ENCODE measurements around the gene DENND4C. TPM values are rescaled to one million over a fixed set of nuclear protein-coding genes. Genes with fewer than 3 reads are reported as not detected.
"Not testable (repeated sequence)": the region's sequence is repeated elsewhere in the genome, so short reads cannot be mapped to it uniquely, and the experiment has no call there.

Gene DENND4C
- total RNA-seq, 2 experiments from 2014 or later = 18.8 to 28.6 TPM

DNA sequence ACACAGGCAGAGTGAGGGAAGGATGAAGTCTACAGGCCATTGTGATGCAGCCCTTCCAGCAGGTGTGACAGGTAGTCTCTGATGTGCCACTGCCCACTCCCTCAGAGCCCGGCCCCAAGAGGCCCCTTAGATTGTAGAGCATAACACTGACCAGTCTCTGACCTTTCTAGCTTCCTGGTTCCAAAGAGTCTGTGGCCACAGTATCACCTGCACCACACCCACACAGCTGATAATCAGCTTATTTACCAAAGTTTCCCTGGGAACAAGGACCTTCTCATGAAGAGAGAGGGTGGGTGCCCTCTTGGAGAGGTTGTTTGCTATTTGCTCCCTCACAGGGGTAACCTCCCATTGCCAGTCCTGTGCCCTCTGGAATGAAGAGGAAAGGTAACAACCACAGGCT lies 167.4 kb downstream of the DENND4C start:
- no peaks in the 10 kb centered on the region for H3K36me3 ChIP-seq (ENCODE audit: insufficient read depth, low read length)
- no peak overlapping the region for H3K4me2 ChIP-seq (ENCODE audit: low read length)
- H3K9me3 ChIP-seq (ENCODE audit: low read length) = 0 out of 2 replicates have a peak, but pooled peaks cover 3% of the 10 kb centered on the region
- no peak overlapping the region for H2AFZ ChIP-seq (ENCODE audit: low read length)
- H3K4me3 ChIP-seq (ENCODE audit: low read depth, low read length, poor library complexity, severe bottlenecking) = no peak overlapping the region
- no peak for TF ChIP-seq EZH2phosphoT487 (IDR thresholded peaks at IDR 0.05; ENCODE audit: borderline replicate concordance, low read depth, low read length)
- TF ChIP-seq, protein P1, sequence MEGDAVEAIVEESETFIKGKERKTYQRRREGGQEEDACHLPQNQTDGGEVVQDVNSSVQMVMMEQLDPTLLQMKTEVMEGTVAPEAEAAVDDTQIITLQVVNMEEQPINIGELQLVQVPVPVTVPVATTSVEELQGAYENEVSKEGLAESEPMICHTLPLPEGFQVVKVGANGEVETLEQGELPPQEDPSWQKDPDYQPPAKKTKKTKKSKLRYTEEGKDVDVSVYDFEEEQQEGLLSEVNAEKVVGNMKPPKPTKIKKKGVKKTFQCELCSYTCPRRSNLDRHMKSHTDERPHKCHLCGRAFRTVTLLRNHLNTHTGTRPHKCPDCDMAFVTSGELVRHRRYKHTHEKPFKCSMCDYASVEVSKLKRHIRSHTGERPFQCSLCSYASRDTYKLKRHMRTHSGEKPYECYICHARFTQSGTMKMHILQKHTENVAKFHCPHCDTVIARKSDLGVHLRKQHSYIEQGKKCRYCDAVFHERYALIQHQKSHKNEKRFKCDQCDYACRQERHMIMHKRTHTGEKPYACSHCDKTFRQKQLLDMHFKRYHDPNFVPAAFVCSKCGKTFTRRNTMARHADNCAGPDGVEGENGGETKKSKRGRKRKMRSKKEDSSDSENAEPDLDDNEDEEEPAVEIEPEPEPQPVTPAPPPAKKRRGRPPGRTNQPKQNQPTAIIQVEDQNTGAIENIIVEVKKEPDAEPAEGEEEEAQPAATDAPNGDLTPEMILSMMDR (conservative IDR thresholded peaks at IDR 0.05; ENCODE audit: low read length) = no peak
- no peak overlapping the region for H3K27ac ChIP-seq (ENCODE audit: low read depth, low read length, poor library complexity, severe bottlenecking)
- ChIA-PET CTCF (ENCODE audit: unreplicated experiment) (no interaction called here), POLR2A (no interaction called here)
- intact Hi-C loops (cut with micrococcal nuclease; ENCODE audit: unreplicated experiment) = no loop called here
- no peaks in the 10 kb centered on the region for H3K79me2 ChIP-seq (ENCODE audit: insufficient read depth, low read depth, low read length)
- no peaks in the 10 kb centered on the region for H3K4me1 ChIP-seq (ENCODE audit: insufficient read depth, low read length, poor library complexity, severe bottlenecking)
- BruUV-seq (replicated peaks) = no TSS peak
- no peak for DNase-seq (ENCODE audit: low spot score)
- no peaks in the 10 kb centered on the region for H4K20me1 ChIP-seq (ENCODE audit: insufficient read depth, low read length)
- no peaks in the 10 kb centered on the region for H3K9me2 ChIP-seq (ENCODE audit: insufficient read depth, low read length)

DNA sequence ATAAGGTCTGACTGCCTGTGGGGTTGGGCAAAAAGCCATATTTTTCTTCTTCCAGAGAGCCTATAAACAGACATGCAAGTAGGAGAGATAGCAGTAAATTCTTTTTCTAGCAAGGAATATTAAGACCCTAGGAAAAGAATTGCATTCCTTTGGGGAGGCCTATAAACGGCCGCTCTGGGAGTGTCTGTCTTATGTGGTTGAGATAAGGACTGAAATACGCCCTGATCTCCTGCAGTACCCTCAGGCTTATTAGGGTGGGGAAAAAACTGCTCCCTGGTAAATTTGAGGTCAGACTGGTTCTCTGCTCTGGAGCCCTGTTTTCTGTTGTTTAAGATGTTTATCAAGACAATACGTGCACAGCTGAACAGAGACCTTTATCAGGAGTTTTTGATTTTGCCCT lies 172.7 kb downstream of the DENND4C start:
- H3K79me2 ChIP-seq (ENCODE audit: insufficient read depth, low read depth, low read length); BruUV-seq (replicated peaks); DNase-seq (ENCODE audit: low spot score); H3K9me2 ChIP-seq (ENCODE audit: insufficient read depth, low read length); intact Hi-C loops (cut with micrococcal nuclease; ENCODE audit: unreplicated experiment); H3K36me3 ChIP-seq (ENCODE audit: insufficient read depth, low read length); H2AFZ ChIP-seq (ENCODE audit: low read length); H3K4me3 ChIP-seq (ENCODE audit: low read depth, low read length, poor library complexity, severe bottlenecking); H3K27ac ChIP-seq (ENCODE audit: low read depth, low read length, poor library complexity, severe bottlenecking); H3K4me1 ChIP-seq (ENCODE audit: insufficient read depth, low read length, poor library complexity, severe bottlenecking); H3K9me3 ChIP-seq (ENCODE audit: low read length); H4K20me1 ChIP-seq (ENCODE audit: insufficient read depth, low read length); CTCF ChIA-PET (ENCODE audit: unreplicated experiment); H3K4me2 ChIP-seq (ENCODE audit: low read length); POLR2A ChIA-PET: not testable (repeated sequence)

DNA sequence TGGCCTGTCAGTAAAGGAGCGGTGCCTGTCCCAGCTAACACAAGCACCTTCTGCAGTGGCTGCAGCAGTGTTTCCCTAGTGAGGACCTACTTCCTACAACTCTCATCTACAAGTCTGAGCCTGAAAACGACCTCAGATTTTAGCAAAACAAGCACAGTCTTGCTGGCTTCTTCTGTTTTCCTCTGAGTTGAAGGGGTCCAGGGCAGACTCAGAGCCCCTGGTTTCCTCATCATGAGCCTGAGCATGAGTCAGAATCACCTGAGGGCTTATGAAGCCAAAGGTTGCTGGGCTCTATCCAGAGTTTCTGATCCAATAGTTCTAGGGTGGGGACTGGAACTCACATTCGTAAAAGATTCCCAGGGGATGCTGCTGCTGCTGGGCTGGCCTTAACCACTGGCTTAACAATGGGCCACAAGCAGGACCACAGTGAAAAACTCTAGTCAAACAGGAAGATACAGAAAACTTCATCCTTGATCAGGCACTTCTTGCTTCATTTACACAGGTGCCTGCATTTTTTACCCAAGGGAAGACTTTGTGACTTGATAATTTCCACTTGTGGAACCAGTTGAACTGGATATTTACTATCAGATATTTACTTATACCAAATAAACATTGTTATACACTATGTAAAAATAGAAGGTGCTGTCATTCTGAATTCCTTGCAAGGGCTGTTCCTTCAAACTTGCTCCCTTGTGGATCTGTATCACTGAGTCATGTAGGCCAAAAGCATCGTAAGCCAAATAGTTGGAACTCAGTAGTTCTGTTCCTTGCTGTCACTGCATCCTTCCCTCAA lies 174.0 kb downstream of the DENND4C start:
- H4K20me1 ChIP-seq (ENCODE audit: insufficient read depth, low read length) = no peaks in the 10 kb centered on the region
- ChIA-PET CTCF (ENCODE audit: unreplicated experiment) (interaction anchor here (0.5 kb wide), 1 partner anchor 380 kb away, joined by 4 read pairs; no protein-coding TSS in a partner anchor), POLR2A (interaction anchor here (0.6 kb wide), 1 partner anchor 22 kb away, joined by 8 read pairs; no protein-coding TSS in a partner anchor)
- H3K79me2 ChIP-seq (ENCODE audit: insufficient read depth, low read depth, low read length) = no peaks in the 10 kb centered on the region
- 0 out of 2 replicates have a peak, but pooled peaks cover 3% of the 10 kb centered on the region for H3K9me3 ChIP-seq (ENCODE audit: low read length)
- H3K4me2 ChIP-seq (ENCODE audit: low read length) = no peak overlapping the region
- intact Hi-C loops (cut with micrococcal nuclease; ENCODE audit: unreplicated experiment) = no loop called here
- no peak overlapping the region for H3K27ac ChIP-seq (ENCODE audit: low read depth, low read length, poor library complexity, severe bottlenecking)
- H3K9me2 ChIP-seq (ENCODE audit: insufficient read depth, low read length) = no peaks in the 10 kb centered on the region
- H3K4me3 ChIP-seq (ENCODE audit: low read depth, low read length, poor library complexity, severe bottlenecking) = no peak overlapping the region
- H2AFZ ChIP-seq (ENCODE audit: low read length) = no peak overlapping the region
- TF ChIP-seq, protein P1 (conservative IDR thresholded peaks at IDR 0.05; ENCODE audit: low read length) = no peak
- TF ChIP-seq EZH2phosphoT487 (IDR thresholded peaks at IDR 0.05; ENCODE audit: borderline replicate concordance, low read depth, low read length) = no peak
- H3K4me1 ChIP-seq (ENCODE audit: insufficient read depth, low read length, poor library complexity, severe bottlenecking) = peaks cover 3% of the 10 kb centered on the region
- BruUV-seq (replicated peaks) = no TSS peak
- H3K36me3 ChIP-seq (ENCODE audit: insufficient read depth, low read length) = no peaks in the 10 kb centered on the region
- no peak for DNase-seq (ENCODE audit: low spot score)
